Calu3 (cell line): Measurements from ENCODE around the gene ADAMTS4. TPM values are rescaled to one million over a fixed set of nuclear protein-coding genes. Genes with fewer than 3 reads are reported as not detected.

ENCODE experiments used
- BruUV-seq: library from RNA; stranded (reverse); fragments of 400-500 nt; replicated peaks from 2 replicates; lab custom pipeline; 2021; lab: Mats Ljungman, UMichigan
- CTCF ChIA-PET: fragments of 300-600 bp; sonication (Branson Sonifier 250); formaldehyde crosslinking; loops from one replicate; lab custom pipeline; 2022; ENCODE audit warnings: antibody characterized with exemption; lab: Charles Lee
- DNase-seq: peaks from one replicate; pipeline ENCODE4 v3.0.0; 2022
- H3K27ac Mint-ChIP-seq: one replicate; pipeline ENCODE4 v1.8.0; 2022; ENCODE audit warnings: mixed read lengths; ENCODE audit not compliant: unreplicated experiment
- H3K27me3 Mint-ChIP-seq: one replicate; pipeline ENCODE4 v1.8.0; 2022; ENCODE audit warnings: mixed read lengths; ENCODE audit not compliant: unreplicated experiment
- H3K36me3 Mint-ChIP-seq: one replicate; pipeline ENCODE4 v1.8.0; 2022; ENCODE audit warnings: mild to moderate bottlenecking, moderate library complexity, mixed read lengths; ENCODE audit not compliant: insufficient read depth, unreplicated experiment
- H3K4me1 Mint-ChIP-seq: one replicate; pipeline ENCODE4 v1.8.0; 2022; ENCODE audit warnings: mild to moderate bottlenecking, low read depth, mixed read lengths; ENCODE audit not compliant: unreplicated experiment
- H3K4me3 Mint-ChIP-seq: one replicate; pipeline ENCODE4 v1.8.0; 2022; ENCODE audit warnings: mild to moderate bottlenecking, low read depth, moderate library complexity, mixed read lengths; ENCODE audit not compliant: unreplicated experiment
- H3K9me3 Mint-ChIP-seq: one replicate; pipeline ENCODE4 v1.8.0; 2022; ENCODE audit warnings: low read depth, mixed read lengths; ENCODE audit not compliant: unreplicated experiment
- intact Hi-C: fragments of 100-400 bp; cut with micrococcal nuclease; formaldehyde crosslinking; loops from one replicate; pipeline ENCODE4 v1.10.0; 2022; ENCODE audit not compliant: unreplicated experiment
- total RNA-seq: library from RNA; stranded (reverse); gene quantifications from 2 replicates; pipeline ENCODE4 v1.2.3, GENCODE V29; 2022
- TF ChIP-seq, protein P1 (sequence below): fragments of 200-600 bp; IDR thresholded peaks from one replicate; pipeline ENCODE4 v1.8.0; 2022; ENCODE audit warnings: antibody characterized with exemption; ENCODE audit not compliant: unreplicated experiment

Gene ADAMTS4
- total RNA-seq, 1 experiment from 2014 or later: not detected

DNA sequence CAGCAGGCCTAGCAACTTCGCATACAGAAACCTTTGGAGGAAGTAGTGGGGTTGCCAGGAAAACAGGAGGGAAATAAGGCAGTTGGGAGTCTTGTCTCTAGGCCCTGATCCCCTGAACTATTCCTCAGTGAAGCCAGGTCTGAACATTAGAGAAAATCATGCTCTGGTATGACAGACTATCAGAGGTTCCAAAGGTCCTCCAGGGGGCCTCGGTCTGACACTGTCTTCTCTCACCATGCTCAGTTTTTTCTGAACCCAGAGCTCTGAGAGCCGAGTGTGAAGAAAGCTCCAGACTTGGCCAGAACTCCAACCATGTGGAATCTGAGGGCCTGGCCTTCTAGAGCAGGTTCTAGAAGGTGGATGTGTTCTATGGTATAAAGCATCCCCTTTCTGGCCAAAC, 31.0 kb upstream of the ADAMTS4 start:
- H3K36me3 Mint-ChIP-seq: peaks cover 15% of the 10 kb centered on the region
- CTCF ChIA-PET: interaction anchor here (1.3 kb wide), 1 partner anchor 152 kb away, joined by 4 read pairs; no protein-coding TSS in a partner anchor
- intact Hi-C loops: no loop called here

DNA sequence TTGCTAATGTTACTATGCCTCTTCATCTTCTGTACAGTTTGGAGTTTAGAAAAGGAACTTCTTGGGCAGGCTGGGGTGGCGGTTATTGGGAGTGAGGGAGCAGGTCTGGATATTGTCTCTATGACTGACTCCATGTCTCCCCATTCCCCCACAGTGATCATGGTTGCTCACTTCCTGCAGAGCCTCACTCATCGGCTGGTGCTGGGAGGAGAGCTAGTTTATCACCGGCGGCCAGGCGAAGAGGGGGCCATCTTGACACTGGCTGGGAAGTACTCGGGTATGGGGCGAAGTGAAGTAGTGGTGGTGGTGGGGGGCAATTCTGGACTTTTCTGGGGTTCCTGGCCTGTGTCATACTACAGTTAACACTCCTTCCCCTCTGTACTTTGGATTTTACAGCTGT, 29.2 kb upstream of the ADAMTS4 start:
- TF ChIP-seq, protein P1, sequence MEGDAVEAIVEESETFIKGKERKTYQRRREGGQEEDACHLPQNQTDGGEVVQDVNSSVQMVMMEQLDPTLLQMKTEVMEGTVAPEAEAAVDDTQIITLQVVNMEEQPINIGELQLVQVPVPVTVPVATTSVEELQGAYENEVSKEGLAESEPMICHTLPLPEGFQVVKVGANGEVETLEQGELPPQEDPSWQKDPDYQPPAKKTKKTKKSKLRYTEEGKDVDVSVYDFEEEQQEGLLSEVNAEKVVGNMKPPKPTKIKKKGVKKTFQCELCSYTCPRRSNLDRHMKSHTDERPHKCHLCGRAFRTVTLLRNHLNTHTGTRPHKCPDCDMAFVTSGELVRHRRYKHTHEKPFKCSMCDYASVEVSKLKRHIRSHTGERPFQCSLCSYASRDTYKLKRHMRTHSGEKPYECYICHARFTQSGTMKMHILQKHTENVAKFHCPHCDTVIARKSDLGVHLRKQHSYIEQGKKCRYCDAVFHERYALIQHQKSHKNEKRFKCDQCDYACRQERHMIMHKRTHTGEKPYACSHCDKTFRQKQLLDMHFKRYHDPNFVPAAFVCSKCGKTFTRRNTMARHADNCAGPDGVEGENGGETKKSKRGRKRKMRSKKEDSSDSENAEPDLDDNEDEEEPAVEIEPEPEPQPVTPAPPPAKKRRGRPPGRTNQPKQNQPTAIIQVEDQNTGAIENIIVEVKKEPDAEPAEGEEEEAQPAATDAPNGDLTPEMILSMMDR: no peak
- no peak overlapping the region for H3K27ac Mint-ChIP-seq
- no peaks in the 10 kb centered on the region for H3K9me3 Mint-ChIP-seq
- DNase-seq: no peak
- BruUV-seq: no TSS peak
- peaks cover 13% of the 10 kb centered on the region for H3K27me3 Mint-ChIP-seq
- H3K4me3 Mint-ChIP-seq: no peak overlapping the region
- H3K36me3 Mint-ChIP-seq: peaks cover 15% of the 10 kb centered on the region
- peaks cover 26% of the 10 kb centered on the region for H3K4me1 Mint-ChIP-seq
- intact Hi-C loops: no loop called here
- CTCF ChIA-PET: interaction anchor here (0.6 to 3.0 kb wide), 3 partner anchors 26 to 154 kb away, joined by 4 to 26 read pairs (median 22); partner anchors contain the start of gene NDUFS2

More for the DNA sequence above, 31.0 kb upstream of the ADAMTS4 start:
- Mint-ChIP-seq H3K9me3 (no peaks in the 10 kb centered on the region), H3K27ac (no peak overlapping the region), H3K4me1 (peaks cover 17% of the 10 kb centered on the region), H3K4me3 (no peak overlapping the region), H3K27me3 (no peaks in the 10 kb centered on the region)
- BruUV-seq: no TSS peak
- TF ChIP-seq, protein P1: no peak
- no peak for DNase-seq

DNA sequence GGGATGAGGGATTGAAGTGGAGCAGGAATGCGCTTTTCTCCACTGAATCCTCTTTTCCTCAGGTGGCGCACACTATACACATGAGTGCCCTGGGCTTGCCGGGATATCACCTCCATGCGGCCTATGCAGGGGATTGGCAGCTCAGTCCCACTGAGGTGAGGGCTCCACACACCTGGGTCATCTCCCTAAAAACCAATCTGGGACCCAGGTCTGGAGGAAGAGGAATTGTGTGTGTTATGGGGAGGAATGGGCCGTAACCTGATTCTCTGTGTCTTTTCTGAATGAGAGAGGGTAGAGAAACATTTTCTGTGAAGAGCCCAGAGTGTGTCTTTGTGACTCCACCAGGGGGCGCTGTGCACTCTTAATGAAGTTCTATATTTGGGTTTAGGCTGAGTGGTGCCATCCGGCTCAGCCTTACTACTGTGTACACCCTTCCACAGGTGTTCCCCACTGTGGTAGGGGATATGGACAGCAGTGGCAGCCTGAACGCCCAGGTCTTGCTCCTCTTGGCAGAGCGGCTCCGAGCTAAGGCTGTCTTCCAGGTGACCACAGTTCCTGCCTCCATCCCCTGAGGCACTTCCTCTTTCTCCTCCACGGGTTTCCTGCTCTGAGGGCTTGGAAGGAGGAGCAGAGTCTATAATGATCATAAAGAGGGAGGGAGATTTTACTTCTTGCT, 28.5 kb upstream of the ADAMTS4 start:
- peaks cover 18% of the 10 kb centered on the region for H3K27me3 Mint-ChIP-seq
- peaks cover 15% of the 10 kb centered on the region for H3K36me3 Mint-ChIP-seq
- H3K27ac Mint-ChIP-seq: peak overlapping the region; percentile 30
- no TSS peak for BruUV-seq
- H3K4me1 Mint-ChIP-seq: peaks cover 26% of the 10 kb centered on the region
- intact Hi-C loops: loop anchor here (1.0 kb wide), 2 partner anchors 64 to 155 kb away; no protein-coding TSS in a partner anchor
- CTCF ChIA-PET: interaction anchor here (0.6 to 3.0 kb wide), 4 partner anchors 25 to 155 kb away, joined by 4 to 26 read pairs (median 23); partner anchors contain the start of gene NDUFS2
- TF ChIP-seq, protein P1: peak; percentile 88
- H3K9me3 Mint-ChIP-seq: no peaks in the 10 kb centered on the region
- H3K4me3 Mint-ChIP-seq: peak overlapping the region; percentile 86
- peak; percentile 89 for DNase-seq

DNA sequence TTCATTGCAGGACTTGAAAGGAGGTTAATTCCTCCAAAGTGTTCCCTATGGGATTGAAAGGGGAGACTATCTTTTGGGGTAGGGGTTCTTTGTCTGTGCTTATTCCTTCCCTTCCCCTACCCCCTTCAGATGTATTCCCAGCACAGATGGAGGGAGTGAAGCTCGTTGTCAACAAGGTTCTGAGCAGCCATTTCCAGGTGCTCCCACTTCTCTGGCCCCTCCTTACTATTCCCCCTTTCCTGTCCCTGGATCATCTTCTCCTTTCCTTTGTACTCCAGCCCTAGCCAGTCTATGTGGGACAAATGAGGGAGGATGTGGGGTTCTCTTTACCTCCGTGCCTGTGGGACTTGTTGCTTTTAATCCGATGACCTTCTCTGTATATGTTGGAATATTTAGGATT, 27.9 kb upstream of the ADAMTS4 start:
- intact Hi-C loops: loop anchor here (1.0 kb wide), 2 partner anchors 65 to 156 kb away; no protein-coding TSS in a partner anchor
- peak overlapping the region; percentile 30 for H3K27ac Mint-ChIP-seq
- no peak for DNase-seq
- H3K36me3 Mint-ChIP-seq: peaks cover 15% of the 10 kb centered on the region
- TSS peak; percentile 24 for BruUV-seq
- CTCF ChIA-PET: interaction anchor here (2.3 to 3.0 kb wide), 3 partner anchors 25 to 155 kb away, joined by 22 to 26 read pairs (median 24); partner anchors contain the start of gene NDUFS2
- peak overlapping the region; percentile 86 for H3K4me3 Mint-ChIP-seq
- H3K4me1 Mint-ChIP-seq: peaks cover 26% of the 10 kb centered on the region
- TF ChIP-seq, protein P1: no peak
- H3K9me3 Mint-ChIP-seq: no peaks in the 10 kb centered on the region
- peaks cover 23% of the 10 kb centered on the region for H3K27me3 Mint-ChIP-seq
